ENCODE results near the gene THADA.
A peak's percentile ranks its signal among the peaks of the same experiment; 100 is the strongest.
"Not testable (repeated sequence)": the region's sequence is repeated elsewhere in the genome, so short reads cannot be mapped to it uniquely, and the experiment has no call there.

Gene THADA

GRCh38 chr2:43297740-43298139 is 298.1 kb downstream of the THADA start:
- DNase-seq, result not testable (repeated sequence)

GRCh38 chr2:43294973-43295603 is 300.8 kb downstream of the THADA start:
- DNase-seq, result no peak

- DNase-seq, result peak; percentile 54
Measured at GRCh38 chr2:43293744-43294695, 301.8 kb downstream of the THADA start.

- DNase-seq, result no peak
Measured at GRCh38 chr2:43292851-43293743, 302.7 kb downstream of the THADA start.

- no peak for DNase-seq
Measured at GRCh38 chr2:43292297-43292696, 303.5 kb downstream of the THADA start.

GRCh38 chr2:43289331-43289730 is 306.5 kb downstream of the THADA start:
- no peak for DNase-seq

- DNase-seq, result no peak
Measured at GRCh38 chr2:43288417-43289305, 307.2 kb downstream of the THADA start.

- DNase-seq, result no peak
Measured at GRCh38 chr2:43285987-43286386, 309.9 kb downstream of the THADA start.

- no peak for DNase-seq
Measured at GRCh38 chr2:43284967-43285366, 310.9 kb downstream of the THADA start.

- not testable (repeated sequence) for DNase-seq
Measured at GRCh38 chr2:43284347-43284746, 311.5 kb downstream of the THADA start.

GRCh38 chr2:43280994-43281393 is 314.8 kb downstream of the THADA start:
- no peak for DNase-seq

GRCh38 chr2:43279317-43279840 is 316.5 kb downstream of the THADA start:
- DNase-seq, result no peak

GRCh38 chr2:43278564-43279220 is 317.1 kb downstream of the THADA start:
- no peak for DNase-seq

- DNase-seq, result no peak
Measured at GRCh38 chr2:43276962-43277391, 318.9 kb downstream of the THADA start.

GRCh38 chr2:43276266-43276941 is 319.4 kb downstream of the THADA start:
- DNase-seq, result no peak

- DNase-seq, result no peak
Measured at GRCh38 chr2:43274721-43275120, 321.1 kb downstream of the THADA start.

GRCh38 chr2:43274055-43274454 is 321.8 kb downstream of the THADA start:
- DNase-seq, result no peak

GRCh38 chr2:43273529-43273928 is 322.3 kb downstream of the THADA start:
- DNase-seq, result no peak

- no peak for DNase-seq
Measured at GRCh38 chr2:43270930-43271615, 324.8 kb downstream of the THADA start.

- DNase-seq, result no peak
Measured at GRCh38 chr2:43270461-43270860, 325.4 kb downstream of the THADA start.
